HG03571 (cell line): Measurements from ENCODE around the gene GJC1.
"Not testable (repeated sequence)": the region's sequence is repeated elsewhere in the genome, so short reads cannot be mapped to it uniquely, and the experiment has no call there.

ENCODE experiments used
- ATAC-seq: cut with Tn5 transposase; IDR thresholded peaks from one replicate; pipeline ENCODE4 v1.9.1; 2021; ENCODE audit not compliant: unreplicated experiment

The GJC1 gene

GRCh38 chr17:44761932-44762810, 67.9 kb downstream of the GJC1 start:
- no peak for ATAC-seq

GRCh38 chr17:44760474-44761308, 69.4 kb downstream of the GJC1 start:
- ATAC-seq, result no peak

- no peak for ATAC-seq
Measured at GRCh38 chr17:44759916-44760243, 70.2 kb downstream of the GJC1 start.

- ATAC-seq, result no peak
Measured at GRCh38 chr17:44759086-44759915, 70.8 kb downstream of the GJC1 start.

GRCh38 chr17:44758414-44759085, 71.5 kb downstream of the GJC1 start, which contains the start of gene ADAM11:
ADAM11 (plus strand) TSS chr17:44758988; CDS start chr17:44759200, 212 bp downstream.
- no peak for ATAC-seq

- ATAC-seq, result no peak
Measured at GRCh38 chr17:44757918-44758413, 72.1 kb downstream of the GJC1 start.

GRCh38 chr17:44757045-44757917, 72.8 kb downstream of the GJC1 start:
- no peak for ATAC-seq

GRCh38 chr17:44755180-44755579, 74.9 kb downstream of the GJC1 start:
- not testable (repeated sequence) for ATAC-seq

GRCh38 chr17:44754276-44754675, 75.8 kb downstream of the GJC1 start:
- ATAC-seq, result no peak

GRCh38 chr17:44752953-44753861, 76.9 kb downstream of the GJC1 start:
- ATAC-seq, result no peak

GRCh38 chr17:44751806-44752205, 78.3 kb downstream of the GJC1 start:
- ATAC-seq, result no peak

GRCh38 chr17:44751331-44751730, 78.8 kb downstream of the GJC1 start:
- ATAC-seq, result no peak

GRCh38 chr17:44749980-44750318, 80.1 kb downstream of the GJC1 start:
- ATAC-seq, result no peak

GRCh38 chr17:44749076-44749979, 80.8 kb downstream of the GJC1 start:
- ATAC-seq, result no peak
